22Rv1 (cell line): ENCODE measurements around the gene NOTCH1.

Experiments
- CTCF ChIP-seq: fragments of 450-650 bp; IDR thresholded peaks from 2 replicates; pipeline ENCODE4 v1.5.1; 2017; ENCODE audit warnings: mild to moderate bottlenecking
- ZFX ChIP-seq: fragments of 450-650 bp; IDR thresholded peaks from 2 replicates; pipeline ENCODE4 v1.6.1; 2017; ENCODE audit warnings: antibody characterized with exemption, borderline replicate concordance

- TF ChIP-seq CTCF: no peak
- TF ChIP-seq ZFX: no peak
Observed at GRCh38 chr9:136507221-136507991, 38.4 kb downstream of the NOTCH1 start.
